HG02852 (cell line): ENCODE results near the gene INPP4A.
A peak's percentile ranks its signal among the peaks of the same experiment; 100 is the strongest.
"Not testable (repeated sequence)": the region's sequence is repeated elsewhere in the genome, so short reads cannot be mapped to it uniquely, and the experiment has no call there.

ENCODE experiments used
- ATAC-seq: cut with Tn5 transposase; IDR thresholded peaks from one replicate; pipeline ENCODE4 v1.9.1; 2021; ENCODE audit warnings: mild to moderate bottlenecking, moderate library complexity; ENCODE audit not compliant: unreplicated experiment

The INPP4A gene

DNA sequence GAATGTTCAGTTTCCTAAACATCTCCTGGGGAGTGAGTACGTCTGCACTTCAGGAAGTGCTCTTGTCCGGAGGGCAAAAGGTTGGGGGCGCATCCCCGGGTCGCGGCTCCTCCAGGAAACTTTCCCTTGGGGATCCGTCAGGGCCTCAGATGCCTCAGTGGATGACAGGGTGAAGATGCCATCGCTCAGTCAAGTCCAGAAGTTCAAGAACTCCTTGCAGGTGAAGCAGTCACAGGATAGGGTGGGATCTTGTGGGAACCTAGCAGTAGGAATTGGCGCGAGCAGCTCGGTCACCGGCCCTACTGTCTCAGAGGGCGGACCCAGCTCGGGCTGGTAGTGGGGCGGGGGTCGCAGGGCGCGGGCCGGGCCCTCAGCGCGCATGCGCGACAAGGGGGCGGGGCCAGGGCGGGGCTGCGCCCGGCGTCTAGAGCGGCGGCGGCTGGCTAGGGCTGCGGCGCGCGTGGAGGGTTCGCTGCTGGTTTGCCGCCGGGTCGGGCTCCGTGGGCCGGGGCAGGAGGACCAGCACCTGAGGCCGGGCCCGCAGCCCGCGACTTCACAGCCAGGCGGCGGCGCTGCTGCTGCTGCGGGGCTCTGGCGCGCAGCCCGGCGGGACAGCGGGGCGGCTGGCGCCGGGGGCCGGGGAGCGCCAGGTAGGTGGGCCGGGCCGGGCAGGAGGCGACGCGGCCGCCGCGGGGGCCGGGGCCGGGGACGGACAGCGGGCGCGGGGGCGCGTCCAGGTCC lies at the start of gene INPP4A:
TSS of gene INPP4A (plus strand) at position 423 of the 741 bp plus-strand sequence. CDS start 75,191 bp downstream, outside the sequence.
- ATAC-seq, result peak; percentile 75

DNA sequence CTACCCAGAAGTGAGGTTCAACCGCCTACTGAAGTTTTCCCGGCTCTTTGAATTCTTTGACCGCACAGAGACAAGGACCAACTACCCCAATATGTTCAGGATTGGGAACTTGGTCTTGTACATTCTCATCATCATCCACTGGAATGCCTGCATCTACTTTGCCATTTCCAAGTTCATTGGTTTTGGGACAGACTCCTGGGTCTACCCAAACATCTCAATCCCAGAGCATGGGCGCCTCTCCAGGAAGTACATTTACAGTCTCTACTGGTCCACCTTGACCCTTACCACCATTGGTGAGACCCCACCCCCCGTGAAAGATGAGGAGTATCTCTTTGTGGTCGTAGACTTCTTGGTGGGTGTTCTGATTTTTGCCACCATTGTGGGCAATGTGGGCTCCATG lies 48.7 kb upstream of the INPP4A start:
- no peak for ATAC-seq

DNA sequence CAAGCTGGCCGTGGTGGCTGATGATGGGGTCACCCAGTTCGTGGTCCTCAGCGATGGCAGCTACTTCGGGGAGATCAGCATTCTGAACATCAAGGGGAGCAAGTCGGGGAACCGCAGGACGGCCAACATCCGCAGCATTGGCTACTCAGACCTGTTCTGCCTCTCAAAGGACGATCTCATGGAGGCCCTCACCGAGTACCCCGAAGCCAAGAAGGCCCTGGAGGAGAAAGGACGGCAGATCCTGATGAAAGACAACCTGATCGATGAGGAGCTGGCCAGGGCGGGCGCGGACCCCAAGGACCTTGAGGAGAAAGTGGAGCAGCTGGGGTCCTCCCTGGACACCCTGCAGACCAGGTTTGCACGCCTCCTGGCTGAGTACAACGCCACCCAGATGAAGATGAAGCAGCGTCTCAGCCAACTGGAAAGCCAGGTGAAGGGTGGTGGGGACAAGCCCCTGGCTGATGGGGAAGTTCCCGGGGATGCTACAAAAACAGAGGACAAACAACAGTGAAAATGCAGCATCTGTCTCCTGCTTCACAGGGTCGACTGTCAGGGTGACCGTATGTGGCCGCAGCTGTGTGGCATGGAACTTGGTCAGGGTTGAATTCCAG lies 47.8 kb upstream of the INPP4A start:
- ATAC-seq, result no peak

DNA sequence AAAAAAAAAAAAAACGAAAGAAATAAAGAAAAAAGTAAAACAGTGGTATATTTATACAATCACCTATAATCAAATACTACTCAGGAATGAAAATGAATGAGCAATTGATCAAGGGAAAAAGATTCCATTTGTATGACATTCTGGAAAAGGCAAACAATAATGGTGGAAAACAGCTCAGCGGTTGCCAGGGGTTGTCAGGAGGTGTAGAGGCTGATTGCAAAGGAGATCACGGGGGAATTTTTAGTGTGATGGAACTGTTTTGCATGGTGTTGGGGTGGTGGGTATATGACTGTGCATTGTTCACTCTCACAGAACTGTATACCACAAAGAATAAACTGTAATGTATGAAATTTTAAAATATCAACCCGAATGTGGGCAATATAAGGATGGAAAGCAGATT lies 45.5 kb upstream of the INPP4A start:
- no peak for ATAC-seq

DNA sequence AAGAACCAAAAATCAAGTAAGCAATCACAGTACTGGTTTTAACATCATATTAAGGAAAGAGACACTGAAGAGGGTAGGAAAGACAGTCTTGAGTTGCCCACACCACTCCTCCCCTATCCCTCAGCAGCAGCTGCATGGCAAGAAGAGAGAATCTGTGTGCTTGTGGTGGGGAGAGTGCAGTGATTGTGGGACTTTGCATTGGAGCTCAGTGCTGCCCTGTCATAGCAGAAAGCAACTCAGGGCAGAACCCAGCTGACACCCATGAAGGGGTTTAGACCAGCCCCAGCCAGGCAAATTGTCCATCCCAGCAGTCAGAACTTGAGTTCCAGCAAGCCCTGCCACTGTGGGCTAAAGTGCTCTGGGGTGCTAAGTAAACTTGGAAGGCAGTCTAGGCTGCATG lies 40.8 kb upstream of the INPP4A start:
- no peak for ATAC-seq

DNA sequence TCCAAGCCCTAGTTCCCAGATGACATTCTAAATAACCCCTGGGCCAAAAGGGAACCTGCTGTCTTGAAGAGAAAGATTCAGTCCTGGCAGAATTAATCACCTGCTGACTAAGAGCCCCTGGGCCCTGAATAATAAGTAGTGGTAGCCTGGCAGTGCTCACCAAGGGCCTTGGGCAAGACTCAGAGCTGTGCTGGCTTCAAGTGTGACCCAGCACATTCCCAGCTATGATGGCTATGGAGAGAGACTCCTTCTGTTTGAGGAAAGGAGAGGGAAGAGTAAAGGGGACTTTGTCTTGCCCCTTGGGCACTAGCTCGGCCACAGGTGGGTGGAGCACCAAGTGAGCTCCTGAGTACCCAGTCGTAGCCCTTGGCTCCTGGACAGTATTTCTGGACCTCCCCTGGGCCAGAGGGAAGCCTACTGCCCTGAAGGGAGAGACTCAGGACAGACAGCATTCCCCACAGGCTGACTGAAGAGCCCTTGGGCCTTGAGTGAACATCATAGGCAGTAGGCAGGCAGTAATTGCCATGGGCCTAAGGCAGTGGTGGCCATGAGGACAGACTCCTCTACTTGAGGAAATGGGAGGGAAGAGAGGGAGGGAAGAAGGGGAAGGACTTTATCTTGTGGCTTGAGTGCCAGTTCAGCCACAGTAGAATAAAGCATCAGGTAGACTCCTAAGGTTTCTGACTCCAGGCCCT lies 40.0 kb upstream of the INPP4A start:
- no peak for ATAC-seq

DNA sequence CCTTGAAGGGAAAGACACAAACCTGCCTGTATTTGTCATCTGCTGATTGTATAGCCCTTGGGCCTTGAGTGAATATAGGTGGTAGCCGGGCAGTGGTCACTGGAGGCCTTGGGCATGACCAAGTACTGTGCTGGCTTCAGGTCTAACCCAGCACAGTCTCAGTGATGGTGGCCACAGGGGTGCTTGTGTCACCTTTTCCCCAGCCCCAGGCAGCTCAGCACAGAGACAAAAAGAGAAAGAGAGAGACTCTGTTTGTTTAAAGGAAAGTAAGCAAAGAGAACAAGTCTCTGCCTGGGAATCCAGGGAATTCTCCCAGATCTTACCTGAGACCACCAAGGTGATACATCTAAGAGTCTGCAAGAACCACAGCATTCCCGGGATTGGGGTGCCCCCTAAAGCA lies 39.4 kb upstream of the INPP4A start:
- no peak for ATAC-seq

DNA sequence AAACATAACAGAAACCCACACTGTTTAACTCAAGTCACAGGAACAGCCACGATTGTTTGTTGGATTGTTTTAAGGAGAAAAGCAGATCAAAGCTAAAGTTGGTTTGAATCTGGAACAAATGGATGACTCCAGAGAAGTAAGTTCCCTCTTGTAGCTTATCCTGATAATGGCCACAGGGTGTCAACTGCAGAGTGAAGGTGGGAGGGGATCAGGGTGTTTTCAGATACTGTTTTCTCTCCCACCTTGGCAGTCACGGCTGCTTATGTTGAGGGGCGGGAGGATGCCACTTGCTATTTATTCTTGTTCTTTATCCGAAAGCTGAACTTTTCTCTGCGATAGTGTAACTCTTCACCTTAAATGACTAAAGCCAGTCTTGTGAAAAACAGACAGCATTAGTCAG lies 36.5 kb upstream of the INPP4A start:
- ATAC-seq, result no peak

GRCh38 chr2:98412751-98413458 lies 31.8 kb upstream of the INPP4A start:
- ATAC-seq, result peak; percentile 51

GRCh38 chr2:98414246-98414645 lies 30.4 kb upstream of the INPP4A start:
- not testable (repeated sequence) for ATAC-seq

GRCh38 chr2:98415719-98416248 lies 28.9 kb upstream of the INPP4A start:
- ATAC-seq, result not testable (repeated sequence)

DNA sequence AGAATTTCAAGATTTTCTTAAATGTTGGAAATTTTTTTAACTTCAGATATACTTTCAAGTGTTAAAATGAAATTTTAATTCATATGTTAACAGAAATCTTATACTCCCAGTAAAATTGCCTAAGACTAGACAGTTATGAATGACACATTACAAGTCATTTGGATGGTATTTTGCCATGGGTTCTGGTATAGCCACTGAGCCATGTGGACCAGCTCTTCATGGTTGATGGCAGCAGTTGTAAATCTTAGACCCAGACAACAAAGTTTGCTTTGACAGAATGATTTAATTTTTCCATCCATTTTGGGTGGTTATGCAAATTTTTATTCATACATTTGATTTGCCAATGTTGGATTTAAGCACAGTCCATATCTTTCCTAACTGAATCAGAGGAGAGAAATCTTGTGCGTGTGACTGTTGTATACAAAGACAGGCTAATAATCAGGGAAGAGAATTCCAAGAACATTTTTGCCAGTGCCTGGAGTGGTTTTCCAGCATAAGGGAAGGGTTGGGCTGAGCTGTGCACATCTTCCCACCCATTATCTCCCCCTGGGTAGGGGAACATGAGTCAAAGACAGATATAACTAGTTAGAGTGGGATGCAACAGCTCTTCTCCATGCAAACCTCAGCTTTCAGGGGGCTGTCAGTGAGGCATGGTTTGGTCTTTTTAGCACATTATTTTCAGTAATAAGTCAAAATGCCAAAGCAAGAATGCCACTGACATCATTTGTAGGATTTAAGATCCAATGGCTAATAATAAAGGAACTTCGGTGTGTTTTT lies 28.1 kb upstream of the INPP4A start:
- no peak for ATAC-seq

GRCh38 chr2:98419544-98419943 lies 25.1 kb upstream of the INPP4A start:
- no peak for ATAC-seq

- ATAC-seq, result no peak
Observed at GRCh38 chr2:98419977-98420725, 24.5 kb upstream of the INPP4A start.

- no peak for ATAC-seq
Observed at GRCh38 chr2:98422449-98422848, 22.2 kb upstream of the INPP4A start.

- ATAC-seq, result no peak
Observed at GRCh38 chr2:98426771-98427170, 17.9 kb upstream of the INPP4A start.

DNA sequence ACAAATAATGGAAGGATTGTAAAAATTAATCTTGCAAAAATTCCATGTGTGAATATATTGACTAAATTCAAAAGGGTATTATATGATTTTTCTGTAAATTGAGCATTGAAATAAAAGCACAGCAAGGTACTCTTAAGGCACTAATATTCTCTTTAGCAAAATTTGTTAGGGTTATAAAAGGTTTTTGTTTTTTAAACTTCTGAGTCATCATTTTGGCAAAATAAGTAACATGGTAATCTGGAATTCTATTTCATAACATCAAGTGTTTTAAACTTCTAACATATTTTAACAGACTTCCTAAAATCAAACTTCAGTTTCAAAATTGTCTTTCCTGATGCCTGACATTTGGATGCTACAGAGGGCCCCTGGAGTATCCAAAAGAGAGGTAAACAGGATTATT lies 12.5 kb upstream of the INPP4A start:
- ATAC-seq, result no peak

DNA sequence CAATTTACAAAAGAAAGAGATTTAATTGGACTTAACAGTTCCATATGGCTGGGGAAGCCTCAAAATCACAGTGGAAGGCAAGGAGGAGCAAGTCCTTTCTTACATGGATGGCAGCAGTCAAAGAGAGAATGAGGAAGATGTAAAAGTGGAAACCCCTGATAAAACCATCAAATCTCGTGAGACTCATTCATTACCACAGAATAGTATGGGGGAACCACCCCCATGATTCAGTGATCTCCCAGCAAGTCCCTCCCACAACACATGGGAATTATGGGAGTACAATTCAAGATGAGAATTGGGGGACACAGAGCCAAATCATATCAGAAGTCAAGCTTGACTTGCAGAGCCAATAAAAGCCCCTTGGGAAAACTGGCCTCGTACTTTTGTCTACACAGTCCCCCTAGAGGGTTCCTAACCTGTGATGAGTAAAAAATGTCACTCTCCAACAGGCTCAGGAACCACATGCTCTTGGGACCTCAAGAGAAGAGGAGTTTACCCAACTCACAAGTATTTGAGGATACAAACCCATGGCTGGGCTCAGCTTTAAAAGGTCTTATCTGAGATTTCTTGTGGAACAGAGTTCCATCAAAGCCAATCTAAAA lies 11.2 kb upstream of the INPP4A start:
- ATAC-seq, result no peak

GRCh38 chr2:98434492-98434891 lies 10.2 kb upstream of the INPP4A start:
- ATAC-seq, result no peak
